CD4-positive, alpha-beta T cell (primary cell): ENCODE measurements around the gene C10orf71. TPM values are rescaled to one million over a fixed set of nuclear protein-coding genes. Genes with fewer than 3 reads are reported as not detected.

Experiments
- ATAC-seq: fragments of 200-7000 bp; cut with Tn5 transposase; one replicate; pipeline ENCODE4 v1.10.0; 2022; ENCODE audit warnings: mild to moderate bottlenecking; ENCODE audit not compliant: poor library complexity
- CTCF ChIA-PET: fragments of 350-600 bp; sonication (Branson Sonifier 250); formaldehyde crosslinking; loops from one replicate; lab custom pipeline; 2021; ENCODE audit warnings: antibody characterized with exemption, inconsistent platforms; lab: Charles Lee
- POLR2A ChIA-PET: fragments of 350-600 bp; sonication (Branson Sonifier 250); formaldehyde crosslinking; loops from one replicate; lab custom pipeline; 2021; ENCODE audit warnings: antibody characterized with exemption, inconsistent platforms; lab: Charles Lee
- DNase-seq, 14 experiments: peaks; one replicate each; pipeline ENCODE4 v3.0.0-alpha.2; 2013 to 2020; ENCODE audit warnings: mixed read lengths in 2 of 14
- H3K27ac ChIP-seq, 2 donors: one replicate each; pipeline versions ENCODE4 v1.5.1 to v1.7.0; 2013; ENCODE audit warnings: low read length in 2 of 2, low read depth in 1 of 2, mild to moderate bottlenecking in 1 of 2
- H3K27me3 ChIP-seq, 2 experiments: 1 replicate in 1 of 2; 2 replicates in 1 of 2; pipeline versions ENCODE4 v1.6.1 to v1.7.0; 2013; ENCODE audit warnings: low read length in 2 of 2, control low read depth in 1 of 2, mild to moderate bottlenecking in 1 of 2, moderate library complexity in 1 of 2; ENCODE audit not compliant: insufficient read depth in 2 of 2, control insufficient read depth in 1 of 2
- H3K36me3 ChIP-seq: one replicate; pipeline ENCODE4 v1.6.1; 2013; ENCODE audit warnings: low read length, control low read depth; ENCODE audit not compliant: insufficient read depth
- H3K4me1 ChIP-seq: one replicate; pipeline ENCODE4 v1.6.1; 2013; ENCODE audit warnings: low read length, control low read depth; ENCODE audit not compliant: insufficient read depth
- H3K4me3 ChIP-seq: one replicate; pipeline ENCODE4 v1.5.1; 2013; ENCODE audit warnings: mild to moderate bottlenecking, low read length, moderate library complexity
- H3K9me3 ChIP-seq, 2 experiments: 1 replicate in 1 of 2; 2 replicates in 1 of 2; pipeline versions ENCODE4 v1.6.1 to v1.7.0; 2013; ENCODE audit warnings: low read length in 2 of 2, mild to moderate bottlenecking in 2 of 2, control low read depth in 1 of 2, moderate library complexity in 1 of 2; ENCODE audit not compliant: control insufficient read depth in 1 of 2, insufficient read depth in 1 of 2
- H3K27ac Mint-ChIP-seq: one replicate; pipeline ENCODE4 v1.8.0; 2020; ENCODE audit warnings: mixed read lengths
- H3K27me3 Mint-ChIP-seq: one replicate; pipeline ENCODE4 v1.8.0; 2021; ENCODE audit warnings: mixed read lengths
- H3K36me3 Mint-ChIP-seq: one replicate; pipeline ENCODE4 v1.8.0; 2021; ENCODE audit warnings: low read depth, mixed read lengths
- H3K4me1 Mint-ChIP-seq: one replicate; pipeline ENCODE4 v1.8.0; 2021; ENCODE audit warnings: low read depth, mixed read lengths
- H3K4me3 Mint-ChIP-seq: one replicate; pipeline ENCODE4 v1.8.0; 2020; ENCODE audit warnings: mild to moderate bottlenecking, mixed read lengths
- H3K9me3 Mint-ChIP-seq: one replicate; pipeline ENCODE4 v1.8.0; 2020; ENCODE audit warnings: mixed read lengths
- intact Hi-C, 2 experiments: fragments of 100-400 bp; cut with DNase I in 1 of 2; cut with micrococcal nuclease in 1 of 2; formaldehyde crosslinking; loops; one replicate each; pipeline versions ENCODE4 v1.15.1 to v1.9.0; 2023 to 2025; cut with DNase I, micrococcal nuclease
- total RNA-seq, 174 experiments: library from RNA in 2 of 174; stranded (reverse) in 2 of 174; gene quantifications; one replicate each; pipeline ENCODE4 v1.2.3 and lab custom pipeline; 2021 to 2026
- TF ChIP-seq, protein P1 (sequence below): fragments of 200-600 bp; IDR thresholded peaks from one replicate; pipeline ENCODE4 v1.8.0; 2022; ENCODE audit warnings: antibody characterized with exemption, mild to moderate bottlenecking

Gene C10orf71
- total RNA-seq, 2 experiments from 2014 or later, result not detected

- TF ChIP-seq, protein P1, sequence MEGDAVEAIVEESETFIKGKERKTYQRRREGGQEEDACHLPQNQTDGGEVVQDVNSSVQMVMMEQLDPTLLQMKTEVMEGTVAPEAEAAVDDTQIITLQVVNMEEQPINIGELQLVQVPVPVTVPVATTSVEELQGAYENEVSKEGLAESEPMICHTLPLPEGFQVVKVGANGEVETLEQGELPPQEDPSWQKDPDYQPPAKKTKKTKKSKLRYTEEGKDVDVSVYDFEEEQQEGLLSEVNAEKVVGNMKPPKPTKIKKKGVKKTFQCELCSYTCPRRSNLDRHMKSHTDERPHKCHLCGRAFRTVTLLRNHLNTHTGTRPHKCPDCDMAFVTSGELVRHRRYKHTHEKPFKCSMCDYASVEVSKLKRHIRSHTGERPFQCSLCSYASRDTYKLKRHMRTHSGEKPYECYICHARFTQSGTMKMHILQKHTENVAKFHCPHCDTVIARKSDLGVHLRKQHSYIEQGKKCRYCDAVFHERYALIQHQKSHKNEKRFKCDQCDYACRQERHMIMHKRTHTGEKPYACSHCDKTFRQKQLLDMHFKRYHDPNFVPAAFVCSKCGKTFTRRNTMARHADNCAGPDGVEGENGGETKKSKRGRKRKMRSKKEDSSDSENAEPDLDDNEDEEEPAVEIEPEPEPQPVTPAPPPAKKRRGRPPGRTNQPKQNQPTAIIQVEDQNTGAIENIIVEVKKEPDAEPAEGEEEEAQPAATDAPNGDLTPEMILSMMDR, result no peak
- Mint-ChIP-seq H3K4me1 (no peaks in the 10 kb centered on the region), H3K27ac (no peak overlapping the region), H3K9me3 (no peaks in the 10 kb centered on the region), H3K27me3 (no peaks in the 10 kb centered on the region), H3K36me3 (no peaks in the 10 kb centered on the region), H3K4me3 (no peak overlapping the region)
- Histone ChIP-seq H3K36me3 (no peaks in the 10 kb centered on the region), H3K27me3 (peaks cover 0 to 5% of the 10 kb centered on the region in 2 experiments), H3K27ac (no peak overlapping the region), H3K9me3 (no peaks in the 10 kb centered on the region), H3K4me3 (no peak overlapping the region), H3K4me1 (no peaks in the 10 kb centered on the region)
- intact Hi-C loops, result no loop called here
- no peak for DNase-seq
- POLR2A ChIA-PET, result no interaction called here
- no peak for ATAC-seq
- CTCF ChIA-PET, result no interaction called here
Measured at GRCh38 chr10:49300140-49300974, 1.4 kb downstream of the C10orf71 start.

- no peaks in the 10 kb centered on the region for H3K36me3 ChIP-seq
- ChIA-PET CTCF (no interaction called here), POLR2A (no interaction called here)
- DNase-seq (no peak), ATAC-seq (no peak)
- no peaks in the 10 kb centered on the region for H3K9me3 ChIP-seq
- no peak overlapping the region for H3K27ac ChIP-seq
- H3K27me3 Mint-ChIP-seq, result no peaks in the 10 kb centered on the region
- no peaks in the 10 kb centered on the region for H3K4me1 Mint-ChIP-seq
- no peak overlapping the region for H3K4me3 ChIP-seq
- peaks cover 0 to 5% of the 10 kb centered on the region in 2 experiments for H3K27me3 ChIP-seq
- no peaks in the 10 kb centered on the region for H3K4me1 ChIP-seq
- no peaks in the 10 kb centered on the region for H3K9me3 Mint-ChIP-seq
- intact Hi-C loops, result no loop called here
- no peaks in the 10 kb centered on the region for H3K36me3 Mint-ChIP-seq
- no peak overlapping the region for H3K27ac Mint-ChIP-seq
- no peak overlapping the region for H3K4me3 Mint-ChIP-seq
- TF ChIP-seq, protein P1, result no peak
Measured at GRCh38 chr10:49301302-49301701, 2.3 kb downstream of the C10orf71 start.

DNA sequence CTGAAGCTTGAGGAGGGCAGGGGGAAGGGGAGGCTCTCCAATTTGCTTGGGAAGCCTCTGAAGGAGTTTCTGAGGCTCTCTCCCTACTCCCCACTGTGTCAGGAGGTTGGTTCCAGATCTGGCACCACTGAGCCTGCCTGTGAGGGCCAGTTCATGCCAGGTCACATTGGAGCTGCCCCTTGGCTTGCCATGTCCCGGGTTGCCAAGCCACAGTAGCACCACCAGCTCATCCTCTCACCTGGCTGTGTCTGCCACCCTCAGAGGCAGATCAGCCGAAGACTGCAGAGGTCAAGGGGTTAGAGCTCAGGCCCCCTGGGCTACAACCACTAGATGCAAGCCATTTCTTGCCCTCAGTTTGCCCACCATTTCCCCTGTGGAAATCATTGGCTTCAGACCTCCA is 3.1 kb downstream of the C10orf71 start:
- Histone ChIP-seq H3K4me3 (no peak overlapping the region), H3K27ac (no peak overlapping the region), H3K4me1 (no peaks in the 10 kb centered on the region), H3K36me3 (no peaks in the 10 kb centered on the region), H3K9me3 (no peaks in the 10 kb centered on the region), H3K27me3 (peaks cover 0 to 5% of the 10 kb centered on the region in 2 experiments)
- no peaks in the 10 kb centered on the region for H3K27me3 Mint-ChIP-seq
- H3K9me3 Mint-ChIP-seq, result no peaks in the 10 kb centered on the region
- no peak for DNase-seq
- H3K27ac Mint-ChIP-seq, result no peak overlapping the region
- ChIA-PET CTCF (no interaction called here), POLR2A (no interaction called here)
- H3K4me3 Mint-ChIP-seq, result no peak overlapping the region
- intact Hi-C loops, result no loop called here
- H3K4me1 Mint-ChIP-seq, result no peaks in the 10 kb centered on the region
- TF ChIP-seq, protein P1, result no peak
- H3K36me3 Mint-ChIP-seq, result no peaks in the 10 kb centered on the region
- no peak for ATAC-seq
